HG03342 (cell line): ENCODE measurements around the gene ALPK3.

ENCODE experiments used
- ATAC-seq: cut with Tn5 transposase; IDR thresholded peaks from one replicate; pipeline ENCODE4 v1.9.1; 2021; ENCODE audit warnings: mild to moderate bottlenecking, moderate library complexity; ENCODE audit not compliant: unreplicated experiment

Gene ALPK3

DNA sequence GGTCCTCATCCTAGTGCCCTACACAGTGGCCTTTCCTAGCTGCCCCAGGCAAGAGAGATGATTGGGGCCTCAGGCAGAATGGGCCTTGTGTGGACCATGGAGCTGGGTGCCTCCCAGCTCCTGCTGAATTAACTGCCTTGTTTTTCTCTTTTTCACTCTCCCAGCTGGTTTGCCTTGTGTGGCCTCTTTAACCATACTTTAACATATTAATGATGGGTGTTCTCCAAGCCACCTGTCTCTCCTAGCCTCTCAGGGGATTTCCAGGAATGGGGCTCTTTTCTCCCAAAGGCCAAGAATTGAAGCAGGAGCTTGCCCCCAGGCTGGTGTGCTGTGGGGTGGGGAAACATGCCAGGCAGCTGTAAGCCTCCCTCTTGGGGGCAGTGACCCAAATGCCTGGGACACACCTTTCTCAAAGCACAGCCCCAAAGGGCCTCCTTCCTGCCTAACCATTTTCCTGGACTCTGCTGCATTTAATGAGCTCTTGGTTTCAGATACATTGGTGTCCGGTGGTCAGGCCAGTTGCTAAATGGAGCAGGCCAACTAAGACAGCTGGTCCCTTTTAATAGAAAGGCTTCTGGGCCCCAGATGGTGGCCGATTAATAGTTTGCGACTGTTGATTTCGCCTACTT is 5.6 kb downstream of the ALPK3 start:
- no peak for ATAC-seq

GRCh38 chr15:84823282-84823878 is 6.2 kb downstream of the ALPK3 start:
- ATAC-seq, result no peak

DNA sequence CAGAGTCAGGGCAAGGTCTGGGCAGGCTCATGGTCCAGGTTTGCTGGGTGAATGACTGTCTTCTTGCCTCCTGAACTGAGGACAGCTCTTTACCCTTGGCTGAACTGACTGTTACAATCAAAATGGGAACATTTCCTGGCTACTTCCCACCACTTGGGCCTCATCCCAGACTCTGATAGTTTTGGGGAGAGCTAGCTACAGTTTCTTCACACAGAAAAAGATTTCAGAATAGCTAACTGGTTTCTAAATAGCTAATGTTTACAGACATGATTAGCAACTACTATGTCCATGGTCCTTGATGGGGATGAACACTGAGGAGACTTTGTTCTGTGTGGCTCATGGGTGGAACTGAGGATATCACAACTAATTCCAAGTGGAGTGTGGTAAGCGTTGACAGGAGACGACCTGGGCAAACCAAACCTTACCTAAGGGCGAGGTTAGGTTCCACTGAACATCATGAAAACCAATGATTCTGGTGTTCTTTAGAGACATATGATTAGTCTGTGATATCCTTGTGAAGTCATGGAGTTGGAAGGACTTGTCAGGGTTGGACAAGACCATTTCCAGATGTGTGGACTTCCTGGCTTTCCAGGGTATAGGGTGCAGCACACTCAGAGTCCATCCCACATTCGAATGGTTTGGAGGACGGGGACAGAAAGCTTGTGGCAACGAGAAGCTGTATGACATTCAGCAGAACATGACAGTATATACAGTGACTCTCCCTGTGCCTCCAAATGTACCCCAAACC is 7.3 kb downstream of the ALPK3 start:
- ATAC-seq, result no peak

- no peak for ATAC-seq
Observed at GRCh38 chr15:84826369-84826823, 9.2 kb downstream of the ALPK3 start.

DNA sequence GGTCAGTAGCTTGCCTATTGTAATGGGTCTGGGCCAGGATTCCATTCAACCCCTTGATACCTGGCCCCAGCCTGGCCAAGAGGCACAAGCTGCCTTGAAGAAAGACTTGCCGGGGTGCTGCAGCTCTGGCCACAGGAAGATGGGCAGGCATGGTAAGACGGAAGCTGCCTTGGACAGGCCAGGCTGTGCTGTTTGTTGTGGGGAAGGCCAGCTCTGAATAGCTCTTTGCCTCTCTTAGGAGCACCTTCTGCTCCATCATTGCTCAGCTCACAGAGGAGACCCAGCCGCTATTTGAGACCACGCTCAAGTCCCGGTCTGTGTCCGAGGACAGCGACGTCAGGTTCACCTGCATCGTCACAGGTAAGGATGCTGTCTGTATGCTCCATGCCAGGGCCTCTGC is 10.1 kb downstream of the ALPK3 start:
- no peak for ATAC-seq

- ATAC-seq, result no peak
Observed at GRCh38 chr15:84828086-84828908, 11.1 kb downstream of the ALPK3 start.

DNA sequence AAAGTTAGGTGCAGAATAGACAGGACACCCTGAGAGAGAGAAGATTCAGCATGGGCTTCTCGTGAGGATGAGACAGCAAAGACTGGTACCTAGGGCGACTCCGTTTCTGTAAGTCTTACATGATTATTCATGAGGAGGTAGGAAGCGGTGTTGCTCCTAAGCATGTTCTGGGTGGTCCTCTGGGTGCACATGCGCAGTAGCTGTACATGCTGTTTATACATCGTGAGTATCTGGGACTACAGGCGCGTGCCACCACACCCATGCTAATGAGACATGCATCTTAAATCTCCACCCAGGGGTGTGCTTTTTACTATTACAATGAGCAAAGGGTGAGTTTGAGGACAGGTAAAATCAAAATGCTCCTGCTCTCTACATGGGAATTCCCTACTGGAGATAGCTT is 12.3 kb downstream of the ALPK3 start:
- ATAC-seq, result no peak

DNA sequence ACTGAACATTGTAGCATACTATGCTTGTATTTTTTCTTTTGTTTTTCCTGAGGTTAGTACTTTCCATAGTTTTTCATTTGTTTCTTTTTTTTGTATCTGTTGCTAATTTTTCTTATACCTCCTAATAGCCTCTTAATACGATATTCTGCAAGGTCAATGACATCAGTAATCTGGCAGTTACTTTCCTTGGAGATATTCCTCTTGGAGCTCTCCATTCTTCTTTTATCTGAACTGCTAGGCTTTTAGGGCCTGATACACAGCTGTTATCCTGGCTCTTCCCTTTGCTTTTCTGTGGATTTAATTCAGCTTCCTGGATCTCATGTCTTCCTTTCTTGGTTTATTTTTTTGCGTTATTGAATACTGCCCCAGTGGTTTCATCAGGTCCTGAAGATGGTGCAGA is 12.9 kb downstream of the ALPK3 start:
- ATAC-seq, result no peak

DNA sequence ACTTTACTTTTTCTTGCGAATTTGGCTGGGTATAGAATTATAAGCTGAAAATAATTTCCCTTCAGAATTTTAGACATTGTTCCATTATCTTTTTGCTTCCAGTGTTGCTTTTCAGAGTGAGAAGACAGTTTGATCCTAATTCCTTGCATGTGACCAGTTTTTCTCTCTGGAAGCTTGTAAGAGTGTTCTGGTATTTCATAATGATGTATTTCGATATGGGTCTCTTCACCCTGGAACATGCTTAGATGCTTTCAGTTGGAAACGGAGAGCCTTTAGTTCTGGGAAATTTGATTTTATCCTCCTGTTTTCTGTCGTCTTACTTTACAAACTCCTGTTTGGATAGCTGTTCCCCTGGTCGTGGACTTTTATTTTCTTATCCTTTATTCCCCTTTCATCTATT is 13.9 kb downstream of the ALPK3 start:
- no peak for ATAC-seq

GRCh38 chr15:84831613-84832012 is 14.5 kb downstream of the ALPK3 start:
- no peak for ATAC-seq

- ATAC-seq, result no peak
Observed at GRCh38 chr15:84832448-84833040, 15.4 kb downstream of the ALPK3 start.

DNA sequence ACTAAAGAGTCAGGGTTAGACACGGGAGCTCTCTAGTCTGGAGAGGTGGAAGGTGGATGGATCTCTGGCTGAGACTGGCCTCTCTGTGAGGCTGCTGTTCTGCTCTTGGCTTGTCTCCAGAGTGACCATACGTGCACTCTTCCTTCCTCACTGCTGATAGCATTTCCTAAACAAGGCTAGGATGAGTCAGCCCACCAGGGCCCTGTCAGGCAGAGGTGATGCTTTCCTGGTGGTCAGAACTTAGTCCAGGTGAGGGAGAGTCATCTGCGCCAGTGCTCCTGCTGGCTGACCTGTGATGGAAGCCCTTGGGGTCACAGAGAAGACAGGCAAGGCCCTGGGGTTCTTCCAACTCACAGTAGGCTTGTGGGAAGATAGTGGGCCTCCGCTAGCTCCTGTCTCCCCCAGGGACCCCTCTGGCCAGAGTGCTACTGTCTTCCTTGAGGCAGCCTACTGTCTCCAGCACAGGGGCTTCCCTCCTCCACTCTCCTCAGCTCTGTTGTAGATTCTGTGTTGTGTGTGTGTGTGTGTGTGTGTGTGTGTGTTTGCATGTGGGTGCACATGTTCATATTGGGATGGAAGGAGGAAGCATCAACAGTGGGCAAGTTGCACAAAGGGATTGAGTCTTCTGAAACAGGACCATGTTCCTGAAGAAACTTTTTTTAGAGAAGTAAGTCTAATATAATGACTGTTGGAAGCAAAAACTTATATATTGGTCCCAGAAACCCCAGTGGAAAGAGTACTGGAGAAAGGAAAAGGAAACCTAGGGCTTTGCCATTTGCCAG is 16.5 kb downstream of the ALPK3 start:
- no peak for ATAC-seq

GRCh38 chr15:84834229-84834955 is 17.2 kb downstream of the ALPK3 start:
- no peak for ATAC-seq

GRCh38 chr15:84834969-84835368 is 17.8 kb downstream of the ALPK3 start:
- ATAC-seq, result no peak

DNA sequence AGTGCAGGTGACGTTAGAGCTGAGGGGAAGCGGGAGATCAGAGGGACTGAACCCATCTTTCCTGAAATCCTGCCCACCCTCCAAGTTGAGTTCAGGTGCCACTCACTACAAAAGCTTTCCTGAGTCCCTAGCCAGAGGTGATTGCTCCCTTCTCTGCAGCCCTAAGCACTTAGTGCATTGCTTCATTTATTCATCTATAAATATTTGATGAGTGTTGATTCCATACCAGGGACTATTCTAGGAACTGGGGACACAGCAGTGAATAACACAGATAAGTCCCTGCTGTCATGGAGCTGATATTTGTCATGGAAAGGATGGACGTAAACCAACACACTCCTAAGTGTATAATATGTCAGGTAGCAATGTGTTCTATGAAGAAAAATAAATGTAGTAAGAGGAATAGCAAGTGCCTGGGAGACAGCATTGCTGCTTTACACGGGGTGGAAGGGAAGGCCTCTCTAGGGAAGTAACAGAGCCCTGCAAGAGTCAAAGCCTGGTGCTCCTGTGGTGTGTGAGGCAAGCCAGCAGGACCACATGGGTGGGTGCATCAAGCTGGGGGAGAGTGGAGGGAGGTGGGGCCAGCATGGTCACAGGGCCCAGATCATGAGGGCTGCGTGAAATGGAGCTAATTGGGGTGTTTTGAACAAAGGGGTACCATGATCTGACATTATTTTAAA is 18.6 kb downstream of the ALPK3 start:
- no peak for ATAC-seq

DNA sequence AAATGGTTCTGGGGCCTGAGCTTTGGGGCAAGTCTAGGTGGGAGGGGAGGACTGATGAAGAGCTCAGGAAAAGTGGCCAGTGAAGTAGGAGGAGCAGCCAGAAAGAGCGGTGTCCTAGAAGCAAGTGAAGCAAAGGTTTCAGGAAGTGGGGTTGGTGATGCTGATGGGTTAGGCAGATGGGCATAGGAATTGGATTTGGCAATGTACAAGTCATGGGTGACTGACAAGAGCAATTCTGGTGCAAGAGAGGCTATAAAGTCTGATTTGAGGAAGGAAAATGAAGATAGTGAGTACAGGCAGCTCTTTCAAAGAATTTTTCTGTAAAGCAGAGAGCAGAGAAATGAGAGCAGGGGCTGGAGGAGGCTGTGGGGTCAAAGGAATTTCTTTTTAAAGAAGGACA is 19.7 kb downstream of the ALPK3 start:
- no peak for ATAC-seq

DNA sequence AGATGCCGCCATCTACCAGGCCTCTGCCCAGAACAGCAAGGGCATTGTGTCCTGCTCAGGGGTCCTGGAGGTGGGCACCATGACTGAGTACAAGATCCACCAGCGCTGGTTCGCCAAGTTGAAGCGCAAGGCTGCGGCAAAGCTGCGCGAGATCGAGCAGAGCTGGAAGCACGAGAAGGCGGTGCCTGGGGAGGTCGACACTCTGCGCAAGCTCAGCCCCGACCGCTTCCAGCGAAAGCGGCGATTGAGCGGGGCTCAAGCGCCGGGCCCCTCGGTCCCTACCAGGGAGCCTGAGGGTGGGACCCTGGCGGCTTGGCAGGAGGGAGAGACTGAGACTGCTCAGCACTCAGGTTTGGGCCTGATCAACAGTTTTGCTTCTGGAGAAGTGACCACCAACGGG is 22.6 kb downstream of the ALPK3 start:
- no peak for ATAC-seq

GRCh38 chr15:84840255-84840654 is 23.1 kb downstream of the ALPK3 start:
- no peak for ATAC-seq
